Peyer's patch (tissue), 4 donors: Measurements from ENCODE around the gene TSTD2. TPM values are rescaled to one million over a fixed set of nuclear protein-coding genes. Genes with fewer than 3 reads are reported as not detected.

ENCODE experiments used
- DNase-seq, 3 donors: peaks; one replicate each; pipeline ENCODE4 v3.0.0-alpha.2; 2017 to 2019
- H3K27ac ChIP-seq, 4 donors: fragments of 200-600 bp; sonication (generic); one replicate each; pipeline ENCODE4 v1.5.1; 2016 to 2019
- H3K27me3 ChIP-seq, 2 donors: fragments of 200-600 bp; sonication (generic); one replicate each; pipeline ENCODE4 v1.5.1; 2019
- H3K36me3 ChIP-seq, 3 donors: fragments of 200-600 bp; sonication (generic); one replicate each; pipeline ENCODE4 v1.5.1; 2016 to 2019
- H3K4me1 ChIP-seq, 4 donors: fragments of 200-600 bp; sonication (generic); one replicate each; pipeline ENCODE4 v1.5.1; 2016 to 2019
- H3K4me3 ChIP-seq, 4 donors: fragments of 200-600 bp; sonication (generic); 1 replicate in 3 of 4; 2 replicates in 1 of 4; pipeline ENCODE4 v1.5.1; 2016 to 2019; ENCODE audit warnings: mild to moderate bottlenecking in 1 of 4
- H3K9me3 ChIP-seq, 4 donors: fragments of 200-600 bp; sonication (generic); one replicate each; pipeline ENCODE4 v1.5.1; 2016 to 2019; ENCODE audit warnings: mild to moderate bottlenecking in 1 of 4
- CTCF ChIP-seq, 6 experiments: fragments of 450-650 bp in 4 of 6; fragments of 200-600 bp in 2 of 6; sonication (generic) in 1 of 6; IDR thresholded peaks; one replicate each; pipeline ENCODE4 v1.5.1; 2017 to 2019; ENCODE audit warnings: antibody characterized with exemption in 6 of 6, mild to moderate bottlenecking in 3 of 6, moderate library complexity in 1 of 6
- POLR2A ChIP-seq, 2 donors: fragments of 450-650 bp; IDR thresholded peaks; one replicate each; pipeline ENCODE4 v1.5.1; 2017; ENCODE audit warnings: antibody characterized with exemption in 2 of 2, mild to moderate bottlenecking in 2 of 2, moderate library complexity in 2 of 2
- total RNA-seq, 4 donors: library from RNA; depleted of rRNA; stranded (reverse); fragments of >200 nt; gene quantifications; one replicate each; pipeline ENCODE4 v1.1.0, GENCODE V29; 2016

The TSTD2 gene
- total RNA-seq, 4 donors from 2014 or later: 17.2 to 32.2 (median 21.8) TPM

- H3K9me3 ChIP-seq: no peaks in the 10 kb centered on the region
- no peaks in the 10 kb centered on the region for H3K27me3 ChIP-seq
- H3K4me3 ChIP-seq: no peak overlapping the region
- H3K36me3 ChIP-seq: peaks cover 0 to 40% (median 0%) of the 10 kb centered on the region in 3 donors
- no peak for DNase-seq
- peaks cover 0 to 28% (median 0%) of the 10 kb centered on the region in 4 donors for H3K4me1 ChIP-seq
- no peak overlapping the region for H3K27ac ChIP-seq
- no peak for TF ChIP-seq POLR2A (IDR thresholded peaks at IDR 0.05)
- no peak for TF ChIP-seq CTCF (IDR thresholded peaks at IDR 0.05)
Observed at GRCh38 chr9:97640325-97640724, 7.2 kb upstream of the TSTD2 start.

- Histone ChIP-seq H3K27ac (no peak overlapping the region), H3K27me3 (no peaks in the 10 kb centered on the region)
Observed at GRCh38 chr9:97638666-97639065, 5.5 kb upstream of the TSTD2 start.

GRCh38 chr9:97636903-97637302 is 3.7 kb upstream of the TSTD2 start:
- Histone ChIP-seq H3K4me3 (no peak overlapping the region), H3K36me3 (peaks cover 0 to 9% (median 0%) of the 10 kb centered on the region in 3 donors), H3K27me3 (no peaks in the 10 kb centered on the region), H3K4me1 (peaks cover 0 to 40% (median 0%) of the 10 kb centered on the region in 4 donors), H3K9me3 (no peaks in the 10 kb centered on the region), H3K27ac (no peak overlapping the region)
- DNase-seq: no peak
- TF ChIP-seq POLR2A (IDR thresholded peaks at IDR 0.05) (no peak), CTCF (IDR thresholded peaks at IDR 0.05) (no peak)

More at GRCh38 chr9:97638666-97639065, 5.5 kb upstream of the TSTD2 start:
- Histone ChIP-seq H3K4me1 (peaks cover 0 to 36% (median 0%) of the 10 kb centered on the region in 4 donors), H3K4me3 (no peak overlapping the region), H3K9me3 (no peaks in the 10 kb centered on the region), H3K36me3 (peaks cover 0 to 24% (median 0%) of the 10 kb centered on the region in 3 donors)
- TF ChIP-seq CTCF (IDR thresholded peaks at IDR 0.05): no peak
- TF ChIP-seq POLR2A (IDR thresholded peaks at IDR 0.05): no peak
- no peak for DNase-seq

- H3K9me3 ChIP-seq: no peaks in the 10 kb centered on the region
- no peak for DNase-seq
- H3K4me3 ChIP-seq: peak overlapping the region in 2 of 4 donors; percentile 61 to 88
- H3K36me3 ChIP-seq: no peaks in the 10 kb centered on the region
- H3K4me1 ChIP-seq: peaks cover 0 to 48% (median 0%) of the 10 kb centered on the region in 4 donors
- H3K27me3 ChIP-seq: no peaks in the 10 kb centered on the region
- no peak overlapping the region for H3K27ac ChIP-seq
- TF ChIP-seq POLR2A (IDR thresholded peaks at IDR 0.05) (no peak), CTCF (IDR thresholded peaks at IDR 0.05) (no peak)
Observed at GRCh38 chr9:97635026-97635425, 1.9 kb upstream of the TSTD2 start.

- peak overlapping the region; percentile 93 to 99 (median 94) for H3K27ac ChIP-seq
- peaks cover 0 to 43% (median 0%) of the 10 kb centered on the region in 4 donors for H3K4me1 ChIP-seq
- no peaks in the 10 kb centered on the region for H3K36me3 ChIP-seq
- no peak for TF ChIP-seq POLR2A (IDR thresholded peaks at IDR 0.05)
- TF ChIP-seq CTCF (IDR thresholded peaks at IDR 0.05): no peak
- no peaks in the 10 kb centered on the region for H3K27me3 ChIP-seq
- peak overlapping the region; percentile 61 to 97 (median 84) for H3K4me3 ChIP-seq
- no peak for DNase-seq
- no peaks in the 10 kb centered on the region for H3K9me3 ChIP-seq
Observed at GRCh38 chr9:97633859-97634490, 807 bp upstream of the TSTD2 start.
